Astrocyte (in vitro differentiated cells and primary cell): Measurements from ENCODE around the gene DPYSL3.

ENCODE experiments used
- CTCF ChIP-seq: IDR thresholded peaks from 2 replicates; pipeline ENCODE4 v1.5.1; 2011; ENCODE audit warnings: low read depth, mild to moderate bottlenecking, inconsistent platforms, low read length, moderate library complexity; ENCODE audit not compliant: insufficient read depth
- EZH2 ChIP-seq: IDR thresholded peaks from 2 replicates; pipeline ENCODE4 v1.6.1; 2012; ENCODE audit warnings: mild to moderate bottlenecking, low read length, inconsistent platforms; ENCODE audit not compliant: insufficient read depth

GRCh38 chr5:147396070-147396823 lies 113.6 kb downstream of the DPYSL3 start:
- TF ChIP-seq CTCF, result no peak
- TF ChIP-seq EZH2, result no peak
